ENCODE measurements around the gene CYTH1.

The CYTH1 gene

DNA sequence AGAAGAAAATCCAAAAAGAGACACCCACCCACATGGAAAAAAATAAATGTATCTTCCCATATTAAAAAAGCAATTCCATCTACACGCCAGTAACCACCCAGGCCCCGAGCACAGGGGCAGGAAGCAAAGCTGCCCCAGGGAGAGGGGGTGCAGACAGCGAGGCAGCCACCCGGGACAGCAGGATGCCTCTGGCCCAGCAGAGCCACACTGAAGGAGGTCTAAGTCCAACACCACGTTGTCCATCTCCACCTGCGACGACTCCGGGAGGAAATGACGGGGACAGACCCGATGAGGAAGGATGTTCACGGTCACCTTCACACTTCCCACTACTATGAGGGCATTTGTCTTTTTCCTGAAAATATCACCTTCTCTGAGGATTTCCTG lies 14.4 kb upstream of the CYTH1 start (continued):
- TF ChIP-seq, protein P1, sequence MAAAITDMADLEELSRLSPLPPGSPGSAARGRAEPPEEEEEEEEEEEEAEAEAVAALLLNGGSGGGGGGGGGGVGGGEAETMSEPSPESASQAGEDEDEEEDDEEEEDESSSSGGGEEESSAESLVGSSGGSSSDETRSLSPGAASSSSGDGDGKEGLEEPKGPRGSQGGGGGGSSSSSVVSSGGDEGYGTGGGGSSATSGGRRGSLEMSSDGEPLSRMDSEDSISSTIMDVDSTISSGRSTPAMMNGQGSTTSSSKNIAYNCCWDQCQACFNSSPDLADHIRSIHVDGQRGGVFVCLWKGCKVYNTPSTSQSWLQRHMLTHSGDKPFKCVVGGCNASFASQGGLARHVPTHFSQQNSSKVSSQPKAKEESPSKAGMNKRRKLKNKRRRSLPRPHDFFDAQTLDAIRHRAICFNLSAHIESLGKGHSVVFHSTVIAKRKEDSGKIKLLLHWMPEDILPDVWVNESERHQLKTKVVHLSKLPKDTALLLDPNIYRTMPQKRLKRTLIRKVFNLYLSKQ (tag by site-specific recombination; IDR thresholded peaks at IDR 0.05; ENCODE audit: borderline replicate concordance): no peak
- TF ChIP-seq FEZF1 (tag by site-specific recombination; IDR thresholded peaks at IDR 0.05): no peak
- TF ChIP-seq, protein P2, sequence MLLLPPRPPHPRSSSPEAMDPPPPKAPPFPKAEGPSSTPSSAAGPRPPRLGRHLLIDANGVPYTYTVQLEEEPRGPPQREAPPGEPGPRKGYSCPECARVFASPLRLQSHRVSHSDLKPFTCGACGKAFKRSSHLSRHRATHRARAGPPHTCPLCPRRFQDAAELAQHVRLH (tag by site-specific recombination; IDR thresholded peaks at IDR 0.05): no peak
- TF ChIP-seq, protein P3, sequence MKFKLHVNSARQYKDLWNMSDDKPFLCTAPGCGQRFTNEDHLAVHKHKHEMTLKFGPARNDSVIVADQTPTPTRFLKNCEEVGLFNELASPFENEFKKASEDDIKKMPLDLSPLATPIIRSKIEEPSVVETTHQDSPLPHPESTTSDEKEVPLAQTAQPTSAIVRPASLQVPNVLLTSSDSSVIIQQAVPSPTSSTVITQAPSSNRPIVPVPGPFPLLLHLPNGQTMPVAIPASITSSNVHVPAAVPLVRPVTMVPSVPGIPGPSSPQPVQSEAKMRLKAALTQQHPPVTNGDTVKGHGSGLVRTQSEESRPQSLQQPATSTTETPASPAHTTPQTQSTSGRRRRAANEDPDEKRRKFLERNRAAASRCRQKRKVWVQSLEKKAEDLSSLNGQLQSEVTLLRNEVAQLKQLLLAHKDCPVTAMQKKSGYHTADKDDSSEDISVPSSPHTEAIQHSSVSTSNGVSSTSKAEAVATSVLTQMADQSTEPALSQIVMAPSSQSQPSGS (tag by site-specific recombination; IDR thresholded peaks at IDR 0.05; ENCODE audit: low read depth): no peak

DNA sequence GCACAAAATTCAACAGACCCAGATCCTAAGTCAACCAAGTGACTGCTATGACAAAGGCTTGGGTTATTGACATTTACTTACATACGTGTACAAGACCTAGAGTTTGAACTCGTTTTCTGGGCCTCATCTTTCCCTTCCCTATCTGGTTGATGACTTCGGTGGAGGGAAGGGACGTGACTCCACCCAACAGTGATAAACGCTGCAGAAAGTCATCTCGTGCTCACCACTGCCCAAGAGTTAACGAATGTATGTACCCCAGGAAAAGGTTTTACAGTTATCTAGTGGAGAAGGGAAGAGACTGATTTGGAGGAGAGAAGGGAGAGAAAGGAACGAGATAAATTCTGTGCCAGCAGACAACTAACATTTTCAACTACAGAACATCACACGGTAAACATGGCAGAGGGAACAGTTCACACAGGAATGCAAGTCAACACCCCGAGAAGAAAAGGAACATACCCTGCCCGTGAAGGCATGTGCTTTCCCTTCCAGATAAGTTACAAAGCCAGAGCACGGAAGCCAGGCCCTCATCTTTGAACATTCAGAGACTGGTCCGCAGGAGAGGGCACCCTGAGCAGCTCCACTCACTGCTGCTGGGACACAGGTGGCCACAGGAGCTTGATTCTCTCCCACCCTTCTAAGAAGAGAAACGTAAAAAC lies 13.9 kb upstream of the CYTH1 start:
- ChIA-PET CTCF (interaction anchor here (0.6 to 0.9 kb wide), 3 partner anchors 11 to 168 kb away, joined by 3 read pairs; no protein-coding TSS in a partner anchor), POLR2A (no interaction called here)
- no peak overlapping the region for H3K4me3 ChIP-seq (ENCODE audit: low read depth, low read length)
- no peaks in the 10 kb centered on the region for H3K9me3 ChIP-seq (ENCODE audit: control insufficient read depth, insufficient read depth, low read depth, low read length)
- peaks cover 32 to 80% of the 10 kb centered on the region in 2 experiments for H3K36me3 ChIP-seq (ENCODE audit: control insufficient read depth in 2 of 2, insufficient read depth in 1 of 2, low read length in 2 of 2)
- TF ChIP-seq OSR2 (tag by site-specific recombination; IDR thresholded peaks at IDR 0.05) (no peak), MYNN (tag by site-specific recombination; IDR thresholded peaks at IDR 0.05; ENCODE audit: borderline replicate concordance) (no peak), SCRT1 (tag by site-specific recombination; IDR thresholded peaks at IDR 0.05; ENCODE audit: borderline replicate concordance) (no peak), SCRT2 (tag by site-specific recombination; IDR thresholded peaks at IDR 0.05) (no peak), ZNF302 (tag by site-specific recombination; IDR thresholded peaks at IDR 0.05; ENCODE audit: low read depth) (no peak), KLF16 (tag by site-specific recombination; IDR thresholded peaks at IDR 0.05) (no peak), FEZF1 (tag by site-specific recombination; IDR thresholded peaks at IDR 0.05) (no peak), ZNF174 (tag by site-specific recombination; IDR thresholded peaks at IDR 0.05) (no peak), ZNF610 (tag by site-specific recombination; IDR thresholded peaks at IDR 0.05; ENCODE audit: borderline replicate concordance) (no peak), ZNF76 (tag by site-specific recombination; IDR thresholded peaks at IDR 0.05; ENCODE audit: borderline replicate concordance, low read depth) (no peak), ZNF544 (tag by site-specific recombination; IDR thresholded peaks at IDR 0.05) (no peak), TRIM28 (IDR thresholded peaks at IDR 0.05; ENCODE audit: borderline replicate concordance, low read length) (no peak)
- TF ChIP-seq, protein P2 (tag by site-specific recombination; IDR thresholded peaks at IDR 0.05): no peak
- TF ChIP-seq, protein P4, sequence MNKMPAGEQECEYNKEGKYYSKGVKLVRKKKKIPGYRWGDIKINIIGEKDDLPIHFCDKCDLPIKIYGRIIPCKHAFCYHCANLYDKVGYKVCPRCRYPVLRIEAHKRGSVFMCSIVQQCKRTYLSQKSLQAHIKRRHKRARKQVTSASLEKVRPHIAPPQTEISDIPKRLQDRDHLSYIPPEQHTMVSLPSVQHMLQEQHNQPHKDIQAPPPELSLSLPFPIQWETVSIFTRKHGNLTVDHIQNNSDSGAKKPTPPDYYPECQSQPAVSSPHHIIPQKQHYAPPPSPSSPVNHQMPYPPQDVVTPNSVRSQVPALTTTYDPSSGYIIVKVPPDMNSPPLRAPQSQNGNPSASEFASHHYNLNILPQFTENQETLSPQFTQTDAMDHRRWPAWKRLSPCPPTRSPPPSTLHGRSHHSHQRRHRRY (tag by site-specific recombination; IDR thresholded peaks at IDR 0.05): no peak
- TF ChIP-seq, protein P5, sequence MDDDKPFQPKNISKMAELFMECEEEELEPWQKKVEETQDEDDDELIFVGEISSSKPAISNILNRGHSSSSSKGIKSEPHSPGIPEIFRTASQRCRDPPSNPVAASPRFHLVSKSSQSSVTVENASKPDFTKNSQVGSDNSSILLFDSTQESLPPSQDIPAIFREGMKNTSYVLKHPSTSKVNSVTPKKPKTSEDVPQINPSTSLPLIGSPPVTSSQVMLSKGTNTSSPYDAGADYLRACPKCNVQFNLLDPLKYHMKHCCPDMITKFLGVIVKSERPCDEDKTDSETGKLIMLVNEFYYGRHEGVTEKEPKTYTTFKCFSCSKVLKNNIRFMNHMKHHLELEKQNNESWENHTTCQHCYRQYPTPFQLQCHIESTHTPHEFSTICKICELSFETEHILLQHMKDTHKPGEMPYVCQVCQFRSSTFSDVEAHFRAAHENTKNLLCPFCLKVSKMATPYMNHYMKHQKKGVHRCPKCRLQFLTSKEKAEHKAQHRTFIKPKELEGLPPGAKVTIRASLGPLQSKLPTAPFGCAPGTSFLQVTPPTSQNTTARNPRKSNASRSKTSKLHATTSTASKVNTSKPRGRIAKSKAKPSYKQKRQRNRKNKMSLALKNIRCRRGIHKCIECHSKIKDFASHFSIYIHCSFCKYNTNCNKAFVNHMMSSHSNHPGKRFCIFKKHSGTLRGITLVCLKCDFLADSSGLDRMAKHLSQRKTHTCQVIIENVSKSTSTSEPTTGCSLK (tag by site-specific recombination; IDR thresholded peaks at IDR 0.05): no peak
- H3K4me1 ChIP-seq (ENCODE audit: control insufficient read depth, insufficient read depth, low read length): no peaks in the 10 kb centered on the region
- no peak overlapping the region for H3K27ac ChIP-seq (ENCODE audit: extremely low read depth, low read depth, low read length)

All from HEK293 (cell line).